Osteoblast (primary cell): ENCODE measurements around the gene SORCS2. TPM values are rescaled to one million over a fixed set of nuclear protein-coding genes. Genes with fewer than 3 reads are reported as not detected.

Experiments used
- DNase-seq: peaks from one replicate; pipeline ENCODE4 v3.0.0; 2011; ENCODE audit warnings: low spot score, mixed read lengths; ENCODE audit not compliant: insufficient read length; ENCODE audit errors: missing footprints
- H2AFZ ChIP-seq: 2 replicates; pipeline ENCODE4 v1.6.0; 2011; ENCODE audit warnings: mild to moderate bottlenecking, low read length
- H3K27ac ChIP-seq: 2 replicates; pipeline ENCODE4 v1.5.1; 2011; ENCODE audit warnings: mild to moderate bottlenecking, low read depth, low read length, moderate library complexity
- H3K27me3 ChIP-seq: 2 replicates; pipeline ENCODE4 v1.6.0; 2012; ENCODE audit warnings: mild to moderate bottlenecking, control low read depth, inconsistent platforms, low read length, moderate library complexity; ENCODE audit not compliant: insufficient read depth
- H3K36me3 ChIP-seq: 2 replicates; pipeline ENCODE4 v1.5.1; 2011; ENCODE audit warnings: mild to moderate bottlenecking, low read length, control low read depth, moderate library complexity; ENCODE audit not compliant: insufficient read depth
- H3K4me1 ChIP-seq: 2 replicates; pipeline ENCODE4 v1.5.1; 2011; ENCODE audit warnings: mild to moderate bottlenecking, low read length, control low read depth, moderate library complexity; ENCODE audit not compliant: insufficient read depth
- H3K4me2 ChIP-seq: 2 replicates; pipeline ENCODE4 v1.6.0; 2011; ENCODE audit warnings: mild to moderate bottlenecking, low read length; ENCODE audit not compliant: insufficient read depth
- H3K4me3 ChIP-seq: fragments of 200-600 bp; sonication (generic); 3 replicates; pipeline ENCODE4 v1.5.1; 2012; ENCODE audit warnings: mild to moderate bottlenecking, low read length, inconsistent platforms; ENCODE audit not compliant: insufficient read depth
- H3K79me2 ChIP-seq: 2 replicates; pipeline ENCODE4 v1.6.0; 2012; ENCODE audit warnings: mild to moderate bottlenecking, low read length, control low read depth, inconsistent platforms; ENCODE audit not compliant: insufficient read depth
- H3K9me3 ChIP-seq: 2 replicates; pipeline ENCODE4 v1.5.1; 2011; ENCODE audit warnings: low read depth, low read length, control low read depth
- H4K20me1 ChIP-seq: 2 replicates; pipeline ENCODE4 v1.6.0; 2012; ENCODE audit warnings: mild to moderate bottlenecking, low read length, control low read depth; ENCODE audit not compliant: insufficient read depth
- CTCF ChIP-seq: IDR thresholded peaks from 2 replicates; pipeline ENCODE4 v1.5.1; 2011; ENCODE audit warnings: mild to moderate bottlenecking, low read depth, low read length, moderate library complexity; ENCODE audit errors: extremely low read depth
- total RNA-seq: library from RNA; depleted of rRNA; stranded (reverse); fragments of >200 nt; gene quantifications from 2 replicates; pipeline ENCODE4 v1.2.3, GENCODE V29; 2012

SORCS2 gene
- total RNA-seq, 1 donor = 9.0 TPM

- Histone ChIP-seq H3K79me2 (no peaks in the 10 kb centered on the region), H3K27me3 (no peaks in the 10 kb centered on the region), H3K4me1 (peaks cover 38% of the 10 kb centered on the region), H4K20me1 (no peaks in the 10 kb centered on the region), H2AFZ (no peak overlapping the region), H3K4me3 (no peak overlapping the region), H3K27ac (no peak overlapping the region), H3K4me2 (no peak overlapping the region), H3K36me3 (no peaks in the 10 kb centered on the region), H3K9me3 (peaks cover under 1% of the 10 kb centered on the region)
- no peak for DNase-seq
- TF ChIP-seq CTCF = no peak
These were observed 16.4 kb downstream of the SORCS2 start for GRCh38 chr4:7208509-7209451.

GRCh38 chr4:7209699-7210098 is 17.4 kb downstream of the SORCS2 start:
- Histone ChIP-seq H4K20me1 (no peaks in the 10 kb centered on the region), H3K27me3 (no peaks in the 10 kb centered on the region), H3K79me2 (no peaks in the 10 kb centered on the region), H2AFZ (no peak overlapping the region), H3K36me3 (no peaks in the 10 kb centered on the region), H3K4me2 (no peak overlapping the region), H3K4me1 (peaks cover 38% of the 10 kb centered on the region), H3K27ac (no peak overlapping the region), H3K9me3 (peaks cover 6% of the 10 kb centered on the region), H3K4me3 (no peak overlapping the region)
- DNase-seq = no peak
- no peak for TF ChIP-seq CTCF

- Histone ChIP-seq H3K27ac (no peak overlapping the region), H3K36me3 (no peaks in the 10 kb centered on the region), H3K79me2 (no peaks in the 10 kb centered on the region), H3K9me3 (peaks cover 7% of the 10 kb centered on the region), H2AFZ (no peak overlapping the region), H3K4me3 (no peak overlapping the region), H3K4me2 (no peak overlapping the region), H3K27me3 (no peaks in the 10 kb centered on the region), H4K20me1 (no peaks in the 10 kb centered on the region), H3K4me1 (peaks cover 38% of the 10 kb centered on the region)
- DNase-seq = peak; percentile 99
- no peak for TF ChIP-seq CTCF
These were observed 18.5 kb downstream of the SORCS2 start for GRCh38 chr4:7210824-7211223.

- no peak overlapping the region for H3K4me2 ChIP-seq
- no peak overlapping the region for H3K27ac ChIP-seq
- peaks cover 7% of the 10 kb centered on the region for H3K9me3 ChIP-seq
- H3K27me3 ChIP-seq = no peaks in the 10 kb centered on the region
- DNase-seq = no peak
- peaks cover 25% of the 10 kb centered on the region for H3K4me1 ChIP-seq
- H3K36me3 ChIP-seq = no peaks in the 10 kb centered on the region
- H2AFZ ChIP-seq = no peak overlapping the region
- TF ChIP-seq CTCF = no peak
- H4K20me1 ChIP-seq = no peaks in the 10 kb centered on the region
- H3K4me3 ChIP-seq = no peak overlapping the region
- H3K79me2 ChIP-seq = no peaks in the 10 kb centered on the region
These were observed 19.9 kb downstream of the SORCS2 start for GRCh38 chr4:7212101-7212674.
